Heart left ventricle (tissue), 16 donors: ENCODE measurements around the gene TPST1. TPM values are rescaled to one million over a fixed set of nuclear protein-coding genes. Genes with fewer than 3 reads are reported as not detected.

ENCODE experiments used
- ATAC-seq, 4 donors: fragments of 200-7000 bp; cut with Tn5 transposase; one replicate each; pipeline ENCODE4 v1.9.1; 2020 to 2022; ENCODE audit warnings: moderate library complexity in 4 of 4, mild to moderate bottlenecking in 3 of 4, moderate number of reproducible peaks in 1 of 4
- DNase-seq, 5 donors: peaks; one replicate each; pipeline ENCODE4 v3.0.0-alpha.2; 2020
- H3K27ac ChIP-seq, 12 donors: fragments of 200-600 bp; sonication (generic) in 4 of 12; one replicate each; pipeline versions ENCODE4 v1.5.0 to v1.8.0; 2016 to 2022; ENCODE audit warnings: mild to moderate bottlenecking in 2 of 12
- H3K27me3 ChIP-seq, 9 donors: fragments of 200-600 bp; sonication (generic) in 2 of 9; one replicate each; pipeline versions ENCODE4 v1.5.1 to v1.8.0; 2016 to 2022; ENCODE audit warnings: mild to moderate bottlenecking in 3 of 9
- H3K36me3 ChIP-seq, 9 donors: fragments of 200-600 bp; sonication (generic) in 2 of 9; one replicate each; pipeline versions ENCODE4 v1.5.0 to v1.8.0; 2018 to 2022; ENCODE audit warnings: mild to moderate bottlenecking in 2 of 9
- H3K4me1 ChIP-seq, 12 donors: fragments of 200-600 bp; sonication (generic) in 4 of 12; one replicate each; pipeline versions ENCODE4 v1.5.0 to v1.8.0; 2016 to 2022; ENCODE audit warnings: mild to moderate bottlenecking in 3 of 12
- H3K4me3 ChIP-seq, 12 donors: fragments of 200-600 bp; sonication (generic) in 4 of 12; one replicate each; pipeline versions ENCODE4 v1.5.0 to v1.8.0; 2017 to 2022; ENCODE audit warnings: mild to moderate bottlenecking in 9 of 12, moderate library complexity in 4 of 12
- H3K9me3 ChIP-seq, 12 donors: fragments of 200-600 bp; sonication (generic) in 4 of 12; one replicate each; pipeline versions ENCODE4 v1.5.0 to v1.8.0; 2016 to 2022; ENCODE audit warnings: mild to moderate bottlenecking in 1 of 12
- CTCF ChIP-seq, 12 donors: fragments of 200-600 bp; sonication (generic) in 4 of 12; IDR thresholded peaks; one replicate each; pipeline versions ENCODE4 v1.5.0 to v1.8.0; 2018 to 2022; ENCODE audit warnings: antibody characterized with exemption in 12 of 12, mild to moderate bottlenecking in 5 of 12
- POLR2A ChIP-seq, 2 donors: fragments of 450-650 bp; IDR thresholded peaks; one replicate each; pipeline ENCODE4 v1.6.1; 2017; ENCODE audit warnings: antibody characterized with exemption in 2 of 2, mild to moderate bottlenecking in 2 of 2, moderate library complexity in 2 of 2
- WGBS, 4 donors: extraction: QIAGEN DNeasy Blood & Tissue Kit in 2 of 4; methylation state at CpG; one replicate each; pipeline versions ENCODE4 v1.1.5 to v1.1.7; 2013 to 2018; 5-methylcytosine and 5-hydroxymethylcytosine counted together
- intact Hi-C, 10 donors: fragments of 100-400 bp; cut with DNase I; formaldehyde crosslinking; loops; one replicate each; pipeline versions ENCODE4 v1.11.1 to v1.14.2; 2022
- polyA plus RNA-seq, 2 donors: library from polyadenylated mRNA; stranded (reverse); fragments of 200-250 nt; gene quantifications; one replicate each; pipeline ENCODE4 v1.2.3, GENCODE V29; 2013
- total RNA-seq, 9 donors: library from RNA; depleted of rRNA in 2 of 9; stranded (reverse); fragments of >200 nt in 2 of 9; fragmentation: NEBNext Ultra II Directional in 3 of 9; extraction: Animal tissue kit (Norgen Biotek cat#: 25700) in 3 of 9; gene quantifications; one replicate each; pipeline versions ENCODE4 v1.1.0 to v1.2.4, GENCODE V29; 2016 to 2023
- donor health status: ischemic (EF 13 %, LVEDD 7.1; RV severe dilation, severe dysfunction).
- donor health status: healthy with polysubstance abuse.
- donor health status: DM: no; HTN: yes; CAD: no.
- donor health status: DM: no; HTN: no; CAD: no.
- donor health status: ischemic (EF 25% LVEDD 6.9; RV normal size, moderate dysfunction).
- donor health status: ischemic (EF 25% LVEDD 5.7; RV mildly dilated, moderate dysfunction).
- donor health status: healthy.
- donor health status: DM: yes; HTN: yes; CAD: no.
- donor health status: ischemic (EF 35%, LVEDD 5.7; RV mildly dilated, moderate dysfunction).
- donor health status: nonischemic (EF 11% LVEDD 7.7; RV severe dilation, severe dysfunction).
- donor health status: DM: yes; HTN: yes; CAD: no.
- donor health status: PGD.
- donor health status: ischemic (EF 29% LVEDD 5.4; RV normal size, mild dysfunction).
- donor health status: nonischemic (EF 23%, LVEDD 6.1; RV moderate dilation, normal function).

TPST1 gene
- total and polyA plus RNA-seq, 11 donors = 1.9 to 10.8 (median 5.5) TPM

GRCh38 chr7:66330961-66331360 is 125.8 kb downstream of the TPST1 start:
- no peak overlapping the region for H3K4me3 ChIP-seq
- WGBS, 4 donors = 20 to 50% (median 38%) methylated on average over 1 of the region's 1 CpG
- DNase-seq (peak; percentile 59 to 86 (median 70)), ATAC-seq (peak; percentile 75 to 96 (median 86))
- H3K9me3 ChIP-seq = peaks cover 0 to 3% (median 0%) of the 10 kb centered on the region in 12 donors
- TF ChIP-seq CTCF (IDR thresholded peaks at IDR 0.05) = no peak
- no peak for TF ChIP-seq POLR2A (IDR thresholded peaks at IDR 0.05)
- peaks cover 0 to 21% (median 7%) of the 10 kb centered on the region in 12 donors for H3K4me1 ChIP-seq
- intact Hi-C loops = loop anchor here in 1 of 10 donors (5.0 kb wide), 1 partner anchor 189 kb away; no protein-coding TSS in a partner anchor
- H3K27ac ChIP-seq = peak overlapping the region in 2 of 12 donors; percentile 5 to 56
- no peaks in the 10 kb centered on the region for H3K27me3 ChIP-seq
- H3K36me3 ChIP-seq = no peaks in the 10 kb centered on the region

GRCh38 chr7:66331883-66332282 is 126.7 kb downstream of the TPST1 start:
- WGBS, 4 donors = 88 to 95% (median 91%) methylated on average over 6 of the region's 6 CpGs
- TF ChIP-seq CTCF (IDR thresholded peaks at IDR 0.05) (no peak), POLR2A (IDR thresholded peaks at IDR 0.05) (no peak)
- Histone ChIP-seq H3K27ac (no peak overlapping the region), H3K4me3 (no peak overlapping the region), H3K4me1 (peaks cover 0 to 21% (median 4%) of the 10 kb centered on the region in 12 donors), H3K27me3 (no peaks in the 10 kb centered on the region), H3K9me3 (peaks cover 0 to 13% (median 6%) of the 10 kb centered on the region in 12 donors), H3K36me3 (no peaks in the 10 kb centered on the region)
- intact Hi-C loops = loop anchor here in 1 of 10 donors (5.0 kb wide), 1 partner anchor 190 kb away; no protein-coding TSS in a partner anchor
- DNase-seq = no peak
- no peak for ATAC-seq

GRCh38 chr7:66333443-66333842 is 128.3 kb downstream of the TPST1 start:
- DNase-seq = no peak
- Histone ChIP-seq H3K4me1 (peaks cover 0 to 16% (median 4%) of the 10 kb centered on the region in 12 donors), H3K27ac (no peak overlapping the region), H3K27me3 (no peaks in the 10 kb centered on the region), H3K9me3 (peaks cover 0 to 19% (median 9%) of the 10 kb centered on the region in 12 donors), H3K36me3 (no peaks in the 10 kb centered on the region), H3K4me3 (no peak overlapping the region)
- TF ChIP-seq CTCF (IDR thresholded peaks at IDR 0.05) = no peak
- no peak for TF ChIP-seq POLR2A (IDR thresholded peaks at IDR 0.05)
- ATAC-seq = no peak
- intact Hi-C loops = loop anchor here in 1 of 10 donors (5.0 kb wide), 1 partner anchor 191 kb away; no protein-coding TSS in a partner anchor
- WGBS, 4 donors = 86 to 100% (median 94%) methylated on average over 1 of the region's 1 CpG

- Histone ChIP-seq H3K36me3 (no peaks in the 10 kb centered on the region), H3K9me3 (peaks cover 0 to 25% (median 10%) of the 10 kb centered on the region in 12 donors), H3K27me3 (no peaks in the 10 kb centered on the region), H3K4me1 (peaks cover 0 to 15% (median 4%) of the 10 kb centered on the region in 12 donors), H3K4me3 (no peak overlapping the region), H3K27ac (no peak overlapping the region)
- DNase-seq (no peak), ATAC-seq (no peak)
- TF ChIP-seq CTCF (IDR thresholded peaks at IDR 0.05) = no peak
- no peak for TF ChIP-seq POLR2A (IDR thresholded peaks at IDR 0.05)
- intact Hi-C loops = no loop called here
- 91 to 96% (median 94%) methylated on average over 6 of the region's 6 CpGs for WGBS, 4 donors
These were observed 130.2 kb downstream of the TPST1 start for GRCh38 chr7:66335318-66335717.
